ENCODE results near the gene SMPDL3A. TPM values are rescaled to one million over a fixed set of nuclear protein-coding genes. Genes with fewer than 3 reads are reported as not detected.

SMPDL3A gene
- total RNA-seq, 6 donors from 2014 or later: 11.0 to 19.9 (median 15.6) TPM

- Histone ChIP-seq H3K27ac (no peak overlapping the region), H3K27me3 (no peaks in the 10 kb centered on the region), H3K36me3 (no peaks in the 10 kb centered on the region), H3K9me3 (no peaks in the 10 kb centered on the region), H3K4me3 (no peak overlapping the region), H3K4me1 (no peaks in the 10 kb centered on the region)
- TF ChIP-seq CTCF (IDR thresholded peaks at IDR 0.05): no peak
- ATAC-seq (ENCODE audit: low FRiP score in 2 of 2) (no peak), DNase-seq (no peak)
- WGBS, 2 donors: 62% methylated on average over 2 of the region's 2 CpGs
Observed at GRCh38 chr6:122818866-122819265, 29.8 kb downstream of the SMPDL3A start.

GRCh38 chr6:122821095-122821494, 32.0 kb downstream of the SMPDL3A start:
- Histone ChIP-seq H3K27ac (no peak overlapping the region), H3K9me3 (no peaks in the 10 kb centered on the region), H3K4me3 (no peak overlapping the region), H3K27me3 (no peaks in the 10 kb centered on the region), H3K4me1 (no peaks in the 10 kb centered on the region), H3K36me3 (no peaks in the 10 kb centered on the region)
- TF ChIP-seq EP300 (IDR thresholded peaks at IDR 0.05) (no peak), POLR2A (IDR thresholded peaks at IDR 0.05) (no peak), CTCF (IDR thresholded peaks at IDR 0.05) (no peak), POLR2AphosphoS5 (IDR thresholded peaks at IDR 0.05) (no peak)
- DNase-seq (no peak), ATAC-seq (ENCODE audit: low FRiP score in 2 of 2) (no peak)
- 78 to 80% methylated on average over 2 of the region's 2 CpGs for WGBS, 2 donors

- no peak for ATAC-seq (ENCODE audit: low FRiP score in 2 of 2)
- TF ChIP-seq POLR2AphosphoS5 (IDR thresholded peaks at IDR 0.05) (no peak), POLR2A (IDR thresholded peaks at IDR 0.05) (no peak), EP300 (IDR thresholded peaks at IDR 0.05) (no peak), CTCF (IDR thresholded peaks at IDR 0.05) (no peak)
- Histone ChIP-seq H3K9me3 (no peaks in the 10 kb centered on the region), H3K36me3 (no peaks in the 10 kb centered on the region), H3K4me3 (no peak overlapping the region), H3K27me3 (no peaks in the 10 kb centered on the region), H3K27ac (no peak overlapping the region), H3K4me1 (no peaks in the 10 kb centered on the region)
- 79 to 84% methylated on average over 5 of the region's 5 CpGs for WGBS, 2 donors
- no peak for DNase-seq
Observed at GRCh38 chr6:122825163-122825562, 36.1 kb downstream of the SMPDL3A start.

GRCh38 chr6:122829456-122829855, 40.4 kb downstream of the SMPDL3A start:
- no peaks in the 10 kb centered on the region for H3K36me3 ChIP-seq
- H3K27ac ChIP-seq: no peak overlapping the region
- DNase-seq: no peak
- no peaks in the 10 kb centered on the region for H3K9me3 ChIP-seq
- H3K4me1 ChIP-seq: no peaks in the 10 kb centered on the region
- H3K4me3 ChIP-seq: no peak overlapping the region
- ATAC-seq (ENCODE audit: low FRiP score in 2 of 2): no peak
- no peak for TF ChIP-seq POLR2AphosphoS5 (IDR thresholded peaks at IDR 0.05)
- no peak for TF ChIP-seq POLR2A (IDR thresholded peaks at IDR 0.05)
- no peak for TF ChIP-seq CTCF (IDR thresholded peaks at IDR 0.05)
- no peak for TF ChIP-seq EP300 (IDR thresholded peaks at IDR 0.05)
- no peaks in the 10 kb centered on the region for H3K27me3 ChIP-seq
- 68 to 76% methylated on average over 1 of the region's 1 CpG for WGBS, 2 donors

GRCh38 chr6:122831511-122831910, 42.5 kb downstream of the SMPDL3A start:
- DNase-seq: no peak
- WGBS, 2 donors: 76 to 87% methylated on average over 1 of the region's 1 CpG
- no peak for ATAC-seq (ENCODE audit: low FRiP score in 2 of 2)
- H3K9me3 ChIP-seq: no peaks in the 10 kb centered on the region
- H3K27ac ChIP-seq: no peak overlapping the region
- H3K4me3 ChIP-seq: no peak overlapping the region
- H3K4me1 ChIP-seq: no peaks in the 10 kb centered on the region
- no peaks in the 10 kb centered on the region for H3K27me3 ChIP-seq
- no peaks in the 10 kb centered on the region for H3K36me3 ChIP-seq
- no peak for TF ChIP-seq POLR2AphosphoS5 (IDR thresholded peaks at IDR 0.05)
- TF ChIP-seq EP300 (IDR thresholded peaks at IDR 0.05): no peak
- TF ChIP-seq CTCF (IDR thresholded peaks at IDR 0.05): no peak
- TF ChIP-seq POLR2A (IDR thresholded peaks at IDR 0.05): no peak
